CD4-positive, alpha-beta T cell (primary cell): ENCODE measurements around the gene SNRNP48. TPM values are rescaled to one million over a fixed set of nuclear protein-coding genes. Genes with fewer than 3 reads are reported as not detected.

Experiments
- ATAC-seq: fragments of 200-7000 bp; cut with Tn5 transposase; one replicate; pipeline ENCODE4 v1.10.0; 2022; ENCODE audit warnings: mild to moderate bottlenecking; ENCODE audit not compliant: poor library complexity
- CTCF ChIA-PET: fragments of 350-600 bp; sonication (Branson Sonifier 250); formaldehyde crosslinking; loops from one replicate; lab custom pipeline; 2021; ENCODE audit warnings: antibody characterized with exemption, inconsistent platforms; lab: Charles Lee
- POLR2A ChIA-PET: fragments of 350-600 bp; sonication (Branson Sonifier 250); formaldehyde crosslinking; loops from one replicate; lab custom pipeline; 2021; ENCODE audit warnings: antibody characterized with exemption, inconsistent platforms; lab: Charles Lee
- DNase-seq, 14 experiments: peaks; one replicate each; pipeline ENCODE4 v3.0.0-alpha.2; 2013 to 2020; ENCODE audit warnings: mixed read lengths in 2 of 14
- H3K27ac ChIP-seq, 2 donors: one replicate each; pipeline versions ENCODE4 v1.5.1 to v1.7.0; 2013; ENCODE audit warnings: low read length in 2 of 2, low read depth in 1 of 2, mild to moderate bottlenecking in 1 of 2
- H3K27me3 ChIP-seq, 2 experiments: 1 replicate in 1 of 2; 2 replicates in 1 of 2; pipeline versions ENCODE4 v1.6.1 to v1.7.0; 2013; ENCODE audit warnings: low read length in 2 of 2, control low read depth in 1 of 2, mild to moderate bottlenecking in 1 of 2, moderate library complexity in 1 of 2; ENCODE audit not compliant: insufficient read depth in 2 of 2, control insufficient read depth in 1 of 2
- H3K36me3 ChIP-seq: one replicate; pipeline ENCODE4 v1.6.1; 2013; ENCODE audit warnings: low read length, control low read depth; ENCODE audit not compliant: insufficient read depth
- H3K4me1 ChIP-seq: one replicate; pipeline ENCODE4 v1.6.1; 2013; ENCODE audit warnings: low read length, control low read depth; ENCODE audit not compliant: insufficient read depth
- H3K4me3 ChIP-seq: one replicate; pipeline ENCODE4 v1.5.1; 2013; ENCODE audit warnings: mild to moderate bottlenecking, low read length, moderate library complexity
- H3K9me3 ChIP-seq, 2 experiments: 1 replicate in 1 of 2; 2 replicates in 1 of 2; pipeline versions ENCODE4 v1.6.1 to v1.7.0; 2013; ENCODE audit warnings: low read length in 2 of 2, mild to moderate bottlenecking in 2 of 2, control low read depth in 1 of 2, moderate library complexity in 1 of 2; ENCODE audit not compliant: control insufficient read depth in 1 of 2, insufficient read depth in 1 of 2
- H3K27ac Mint-ChIP-seq: one replicate; pipeline ENCODE4 v1.8.0; 2020; ENCODE audit warnings: mixed read lengths
- H3K27me3 Mint-ChIP-seq: one replicate; pipeline ENCODE4 v1.8.0; 2021; ENCODE audit warnings: mixed read lengths
- H3K36me3 Mint-ChIP-seq: one replicate; pipeline ENCODE4 v1.8.0; 2021; ENCODE audit warnings: low read depth, mixed read lengths
- H3K4me1 Mint-ChIP-seq: one replicate; pipeline ENCODE4 v1.8.0; 2021; ENCODE audit warnings: low read depth, mixed read lengths
- H3K4me3 Mint-ChIP-seq: one replicate; pipeline ENCODE4 v1.8.0; 2020; ENCODE audit warnings: mild to moderate bottlenecking, mixed read lengths
- H3K9me3 Mint-ChIP-seq: one replicate; pipeline ENCODE4 v1.8.0; 2020; ENCODE audit warnings: mixed read lengths
- CTCF ChIP-seq: fragments of 200-600 bp; IDR thresholded peaks from one replicate; pipeline ENCODE4 v1.8.0; 2022; ENCODE audit warnings: antibody characterized with exemption, mild to moderate bottlenecking
- intact Hi-C, 2 experiments: fragments of 100-400 bp; cut with DNase I in 1 of 2; cut with micrococcal nuclease in 1 of 2; formaldehyde crosslinking; loops; one replicate each; pipeline versions ENCODE4 v1.15.1 to v1.9.0; 2023 to 2025; cut with DNase I, micrococcal nuclease
- total RNA-seq, 174 experiments: library from RNA in 2 of 174; stranded (reverse) in 2 of 174; gene quantifications; one replicate each; pipeline ENCODE4 v1.2.3 and lab custom pipeline; 2021 to 2026

SNRNP48 gene
- total RNA-seq, 2 experiments from 2014 or later = 12.1 to 13.4 TPM

GRCh38 chr6:7604506-7604905 is 14.5 kb downstream of the SNRNP48 start:
- TF ChIP-seq CTCF = no peak
- Mint-ChIP-seq H3K4me1 (no peaks in the 10 kb centered on the region), H3K4me3 (no peak overlapping the region), H3K36me3 (peaks cover 83% of the 10 kb centered on the region), H3K27ac (no peak overlapping the region), H3K9me3 (no peaks in the 10 kb centered on the region), H3K27me3 (no peaks in the 10 kb centered on the region)
- intact Hi-C loops = loop anchor here in 1 of 2 experiments (5.0 kb wide), 1 partner anchor 307 kb away; no protein-coding TSS in a partner anchor
- ATAC-seq (no peak), DNase-seq (no peak)
- no peak overlapping the region for H3K4me3 ChIP-seq
- ChIA-PET POLR2A (no interaction called here), CTCF (no interaction called here)
- no peak overlapping the region for H3K27ac ChIP-seq
- H3K4me1 ChIP-seq = no peaks in the 10 kb centered on the region
- H3K27me3 ChIP-seq = no peaks in the 10 kb centered on the region
- peaks cover 87% of the 10 kb centered on the region for H3K36me3 ChIP-seq
- no peaks in the 10 kb centered on the region for H3K9me3 ChIP-seq

- peaks cover 5% of the 10 kb centered on the region for H3K4me1 ChIP-seq
- no peaks in the 10 kb centered on the region for H3K27me3 Mint-ChIP-seq
- peaks cover 0 to 3% of the 10 kb centered on the region in 2 experiments for H3K27me3 ChIP-seq
- H3K9me3 ChIP-seq = no peaks in the 10 kb centered on the region
- peak in 10 of 14 experiments; percentile 7 to 70 (median 16) for DNase-seq
- H3K36me3 ChIP-seq = peaks cover 3% of the 10 kb centered on the region
- peak overlapping the region; percentile 4 for H3K27ac Mint-ChIP-seq
- ATAC-seq = peak; percentile 64
- H3K4me3 ChIP-seq = no peak overlapping the region
- H3K4me1 Mint-ChIP-seq = peaks cover 6% of the 10 kb centered on the region
- no peak overlapping the region for H3K4me3 Mint-ChIP-seq
- peaks cover 21% of the 10 kb centered on the region for H3K36me3 Mint-ChIP-seq
- TF ChIP-seq CTCF = peak; percentile 81
- ChIA-PET CTCF (interaction anchor here (0.7 to 2.4 kb wide), 4 partner anchors 10 to 340 kb away, joined by 3 to 8 read pairs (median 4); no protein-coding TSS in a partner anchor), POLR2A (no interaction called here)
- intact Hi-C loops = loop anchor here (1.0 to 10.0 kb wide), 4 partner anchors 211 to 938 kb away; no protein-coding TSS in a partner anchor
- H3K27ac ChIP-seq = no peak overlapping the region
- no peaks in the 10 kb centered on the region for H3K9me3 Mint-ChIP-seq
These were observed 25.8 kb downstream of the SNRNP48 start for GRCh38 chr6:7615611-7616383.

- no peak for TF ChIP-seq CTCF
- intact Hi-C loops = loop anchor here in 1 of 2 experiments (5.0 to 10.0 kb wide), 2 partner anchors 213 to 941 kb away; no protein-coding TSS in a partner anchor
- Histone ChIP-seq H3K27me3 (peaks cover 0 to 3% of the 10 kb centered on the region in 2 experiments), H3K27ac (no peak overlapping the region), H3K4me3 (no peak overlapping the region), H3K4me1 (peaks cover 5% of the 10 kb centered on the region), H3K36me3 (no peaks in the 10 kb centered on the region), H3K9me3 (no peaks in the 10 kb centered on the region)
- no peak for ATAC-seq
- H3K4me1 Mint-ChIP-seq = peaks cover 6% of the 10 kb centered on the region
- no peak overlapping the region for H3K4me3 Mint-ChIP-seq
- H3K9me3 Mint-ChIP-seq = no peaks in the 10 kb centered on the region
- DNase-seq = peak in 3 of 14 experiments; percentile 7 to 60 (median 50)
- ChIA-PET POLR2A (no interaction called here), CTCF (no interaction called here)
- H3K27ac Mint-ChIP-seq = no peak overlapping the region
- no peaks in the 10 kb centered on the region for H3K27me3 Mint-ChIP-seq
- peaks cover 1% of the 10 kb centered on the region for H3K36me3 Mint-ChIP-seq
These were observed 28.1 kb downstream of the SNRNP48 start for GRCh38 chr6:7617801-7618764.
